Activated CD8-positive, alpha-beta T cell treated with anti-CD3 and anti-CD28 coated beads for 36 hours (primary cell): ENCODE results near the gene SPI1. TPM values are rescaled to one million over a fixed set of nuclear protein-coding genes. Genes with fewer than 3 reads are reported as not detected.

Source experiments
- ATAC-seq: fragments of 200-7000 bp; cut with Tn5 transposase; one replicate; pipeline ENCODE4 v1.10.0; 2021; ENCODE audit warnings: mild to moderate bottlenecking, moderate library complexity
- CTCF ChIA-PET: fragments of 350-600 bp; sonication (Branson Sonifier 250); formaldehyde crosslinking; loops from one replicate; lab custom pipeline; 2021; ENCODE audit warnings: antibody characterized with exemption; lab: Charles Lee
- POLR2A ChIA-PET: fragments of 350-600 bp; sonication (Branson Sonifier 250); formaldehyde crosslinking; loops from one replicate; lab custom pipeline; 2021; ENCODE audit warnings: antibody characterized with exemption; lab: Charles Lee
- DNase-seq: peaks from one replicate; pipeline ENCODE4 v3.0.0-alpha.2; 2020
- H3K27ac Mint-ChIP-seq: one replicate; pipeline ENCODE4 v1.8.0; 2021; ENCODE audit warnings: mild to moderate bottlenecking, mixed read lengths
- H3K27me3 Mint-ChIP-seq: one replicate; pipeline ENCODE4 v1.8.0; 2021; ENCODE audit warnings: mixed read lengths
- H3K36me3 Mint-ChIP-seq: one replicate; pipeline ENCODE4 v1.8.0; 2021; ENCODE audit warnings: low read depth, mixed read lengths
- H3K4me1 Mint-ChIP-seq: one replicate; pipeline ENCODE4 v1.8.0; 2021; ENCODE audit warnings: low read depth, mixed read lengths
- H3K4me3 Mint-ChIP-seq: one replicate; pipeline ENCODE4 v1.8.0; 2021; ENCODE audit warnings: mild to moderate bottlenecking, moderate library complexity, mixed read lengths
- H3K9me3 Mint-ChIP-seq: one replicate; pipeline ENCODE4 v1.8.0; 2021; ENCODE audit warnings: mixed read lengths
- CTCF ChIP-seq: fragments of 200-600 bp; IDR thresholded peaks from one replicate; pipeline ENCODE4 v1.8.0; 2022; ENCODE audit warnings: antibody characterized with exemption, mild to moderate bottlenecking
- intact Hi-C: fragments of 100-400 bp; cut with micrococcal nuclease; formaldehyde crosslinking; loops from one replicate; pipeline ENCODE4 v1.10.0; 2022
- total RNA-seq, 2 experiments: library from RNA; stranded (reverse); gene quantifications; one replicate each; pipeline ENCODE4 v1.2.3, GENCODE V29; 2021

The SPI1 gene
- total RNA-seq, 2 experiments from 2014 or later: 0.25 TPM; not detected in 1

- no peak overlapping the region for H3K4me3 Mint-ChIP-seq
- H3K27me3 Mint-ChIP-seq: peaks cover 2% of the 10 kb centered on the region
- no peaks in the 10 kb centered on the region for H3K9me3 Mint-ChIP-seq
- peak; percentile 68 for DNase-seq
- H3K36me3 Mint-ChIP-seq: no peaks in the 10 kb centered on the region
- peak; percentile 25 for ATAC-seq
- no peak for TF ChIP-seq CTCF
- peaks cover 22% of the 10 kb centered on the region for H3K4me1 Mint-ChIP-seq
- CTCF ChIA-PET: interaction anchor here (0.6 to 6.1 kb wide), 3 partner anchors 40 to 1130 kb away, joined by 3 to 108 read pairs (median 3); partner anchors contain the start of gene SLC39A13
- intact Hi-C loops: loop anchor here (5.0 kb wide), 1 partner anchor 483 kb away; no protein-coding TSS in a partner anchor
- POLR2A ChIA-PET: interaction anchor here (1.0 kb wide), 1 partner anchor 135 kb away, joined by 3 read pairs; no protein-coding TSS in a partner anchor
- H3K27ac Mint-ChIP-seq: peak overlapping the region; percentile 21
Measured at GRCh38 chr11:47369676-47370075, 8.7 kb downstream of the SPI1 start.

DNA sequence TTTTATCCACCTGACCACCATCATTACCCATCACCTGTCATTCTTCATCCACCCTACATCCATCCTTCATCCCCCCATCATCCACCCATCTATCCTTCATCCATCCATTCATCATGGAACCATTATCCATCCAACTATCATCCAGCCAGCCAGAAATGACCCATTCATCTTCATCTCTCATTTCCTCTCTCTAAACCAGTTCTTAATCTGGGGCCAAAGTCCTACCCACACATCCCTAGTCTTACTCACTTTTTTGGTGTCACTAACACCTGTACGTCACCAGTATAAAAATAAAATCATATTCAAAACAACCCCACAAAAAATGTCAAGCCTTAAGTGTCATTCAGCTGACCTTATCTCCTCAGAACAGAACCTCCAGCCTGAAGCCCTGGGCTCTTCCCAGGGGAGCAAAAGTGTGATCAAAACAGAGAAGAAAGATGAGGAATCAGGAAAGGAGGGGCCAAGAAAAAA, 12.3 kb downstream of the SPI1 start:
- peaks cover 16% of the 10 kb centered on the region for H3K4me1 Mint-ChIP-seq
- intact Hi-C loops: no loop called here
- ATAC-seq (no peak), DNase-seq (no peak)
- TF ChIP-seq CTCF: no peak
- H3K27ac Mint-ChIP-seq: no peak overlapping the region
- ChIA-PET POLR2A (no interaction called here), CTCF (no interaction called here)
- no peak overlapping the region for H3K4me3 Mint-ChIP-seq
- H3K36me3 Mint-ChIP-seq: no peaks in the 10 kb centered on the region
- H3K27me3 Mint-ChIP-seq: peaks cover 2% of the 10 kb centered on the region
- H3K9me3 Mint-ChIP-seq: no peaks in the 10 kb centered on the region

DNA sequence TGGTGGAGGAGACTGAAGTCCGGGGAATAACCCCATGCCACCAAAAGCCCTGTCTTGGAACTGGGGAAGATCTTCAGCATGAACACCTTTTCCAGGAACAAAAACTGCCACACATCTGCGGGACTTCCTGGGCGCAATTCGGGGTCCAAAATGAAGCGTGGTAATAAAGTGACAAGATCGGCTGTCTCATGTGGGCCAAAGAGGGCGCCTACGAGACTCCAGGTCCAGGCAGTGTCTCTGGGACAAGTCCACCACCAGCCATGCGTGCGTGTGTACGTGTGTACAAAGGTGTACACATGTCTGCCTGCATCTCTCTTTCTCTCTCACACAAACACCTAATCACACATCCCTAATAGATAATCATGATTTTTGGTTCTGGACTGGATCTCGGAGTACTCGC, 16.9 kb downstream of the SPI1 start:
- H3K36me3 Mint-ChIP-seq: no peaks in the 10 kb centered on the region
- no peak overlapping the region for H3K4me3 Mint-ChIP-seq
- H3K9me3 Mint-ChIP-seq: no peaks in the 10 kb centered on the region
- POLR2A ChIA-PET: no interaction called here
- TF ChIP-seq CTCF: no peak
- CTCF ChIA-PET: no interaction called here
- DNase-seq (no peak), ATAC-seq (no peak)
- H3K27me3 Mint-ChIP-seq: peaks cover 2% of the 10 kb centered on the region
- intact Hi-C loops: no loop called here
- no peak overlapping the region for H3K27ac Mint-ChIP-seq
- peaks cover 12% of the 10 kb centered on the region for H3K4me1 Mint-ChIP-seq

DNA sequence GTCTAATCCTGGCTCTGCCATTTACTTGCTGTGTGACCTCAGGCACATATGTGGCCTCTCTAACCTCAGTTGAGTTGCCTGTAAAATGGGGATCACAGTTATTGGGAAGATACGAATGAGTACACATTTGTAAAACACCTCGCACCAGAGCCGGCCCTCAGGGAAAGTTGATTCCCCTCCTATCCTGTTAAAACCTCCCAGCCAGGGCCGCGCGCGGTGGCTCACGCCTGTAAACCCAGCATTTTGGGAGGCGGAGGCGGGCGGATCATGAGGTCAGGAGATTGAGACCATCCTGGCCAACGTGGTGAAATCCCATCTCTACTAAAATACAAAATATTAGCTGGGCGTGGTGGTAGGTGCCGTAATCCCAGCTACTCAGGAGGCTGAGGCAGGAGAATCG, 18.0 kb downstream of the SPI1 start:
- DNase-seq (no peak), ATAC-seq (no peak)
- Mint-ChIP-seq H3K36me3 (no peaks in the 10 kb centered on the region), H3K27me3 (peaks cover 2% of the 10 kb centered on the region), H3K9me3 (no peaks in the 10 kb centered on the region), H3K4me3 (no peak overlapping the region), H3K27ac (no peak overlapping the region), H3K4me1 (peaks cover 12% of the 10 kb centered on the region)
- ChIA-PET CTCF (interaction anchor here (1.0 to 2.6 kb wide), 3 partner anchors 12 to 182 kb away, joined by 3 to 21 read pairs (median 4); no protein-coding TSS in a partner anchor), POLR2A (interaction anchor here (1.5 kb wide), 1 partner anchor 14 kb away, joined by 4 read pairs; no protein-coding TSS in a partner anchor)
- intact Hi-C loops: no loop called here
- no peak for TF ChIP-seq CTCF

GRCh38 chr11:47359586-47359985, 18.8 kb downstream of the SPI1 start:
- peaks cover 12% of the 10 kb centered on the region for H3K4me1 Mint-ChIP-seq
- peak; percentile 23 for DNase-seq
- H3K27me3 Mint-ChIP-seq: no peaks in the 10 kb centered on the region
- POLR2A ChIA-PET: interaction anchor here (1.0 to 1.5 kb wide), 3 partner anchors 15 to 123 kb away, joined by 3 to 4 read pairs (median 4); partner anchors contain the start of gene PSMC3
- CTCF ChIA-PET: interaction anchor here (1.0 to 2.6 kb wide), 3 partner anchors 13 to 181 kb away, joined by 3 to 21 read pairs (median 4); no protein-coding TSS in a partner anchor
- H3K27ac Mint-ChIP-seq: peak overlapping the region; percentile 48
- intact Hi-C loops: no loop called here
- H3K9me3 Mint-ChIP-seq: no peaks in the 10 kb centered on the region
- peak; percentile 37 for ATAC-seq
- H3K4me3 Mint-ChIP-seq: no peak overlapping the region
- TF ChIP-seq CTCF: no peak
- no peaks in the 10 kb centered on the region for H3K36me3 Mint-ChIP-seq
